GM13976 (cell line): Measurements from ENCODE around the gene MARCO.

Experiments
- DNase-seq: peaks from one replicate; pipeline ENCODE4 v3.0.0; 2012; ENCODE audit warnings: low spot score
- CTCF ChIP-seq: IDR thresholded peaks from 2 replicates; pipeline ENCODE4 v1.5.1; 2012; ENCODE audit warnings: borderline replicate concordance, mild to moderate bottlenecking; ENCODE audit not compliant: insufficient read depth; ENCODE audit errors: extremely low read depth, missing control alignments, control extremely low read depth
- in situ Hi-C: fragments of 300-500 bp; cut with MboI; formaldehyde crosslinking; loops from one replicate; pipeline ENCODE4 v1.12.0; 2022; ENCODE audit warnings: low sequenced_read_pairs, mixed read lengths, inconsistent platforms; ENCODE audit not compliant: unreplicated experiment

The MARCO gene

GRCh38 chr2:119008108-119008507 lies 66.1 kb downstream of the MARCO start:
- in situ Hi-C loops: no loop called here
- DNase-seq: no peak
- no peak for TF ChIP-seq CTCF

DNA sequence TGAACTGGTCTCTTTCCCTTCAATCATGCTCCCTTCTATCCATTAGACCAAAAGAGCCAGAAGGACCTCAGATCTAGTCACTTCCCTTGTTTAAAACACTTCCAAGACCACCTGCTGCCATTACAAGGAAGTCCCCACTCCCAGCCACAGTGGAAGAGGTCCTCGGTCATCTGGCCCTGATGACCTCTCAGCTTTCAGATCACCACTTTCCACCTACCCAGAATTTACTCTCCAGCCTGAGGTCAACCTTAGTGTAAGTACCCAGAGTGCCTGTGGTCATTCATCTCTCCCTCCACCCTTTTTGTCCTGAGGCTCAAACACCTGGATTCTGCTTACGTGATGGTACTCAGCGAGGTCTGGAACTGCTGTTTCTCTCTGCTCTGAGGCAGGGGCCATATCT lies 67.1 kb downstream of the MARCO start:
- in situ Hi-C loops: no loop called here
- no peak for TF ChIP-seq CTCF
- DNase-seq: no peak

DNA sequence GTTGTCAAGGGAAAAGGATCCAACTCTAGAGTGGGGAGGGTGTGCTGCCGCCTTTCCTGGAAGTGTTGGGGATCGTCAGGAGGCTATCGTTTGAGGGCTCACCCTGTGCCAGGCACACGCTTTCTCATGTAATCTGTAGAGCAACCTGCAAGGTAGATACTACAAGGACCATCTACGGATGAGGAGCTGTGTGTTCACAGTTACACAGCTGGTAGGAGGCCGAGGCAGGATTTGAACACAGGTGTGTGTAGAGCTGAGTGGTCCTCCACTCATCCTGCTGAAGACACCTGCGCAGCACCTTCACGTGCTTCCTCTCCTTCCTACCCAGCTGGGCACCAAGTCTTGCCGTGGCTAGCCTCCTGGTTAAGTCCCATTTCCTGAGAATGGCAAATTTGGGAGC lies 68.3 kb downstream of the MARCO start:
- in situ Hi-C loops: no loop called here
- no peak for TF ChIP-seq CTCF

DNA sequence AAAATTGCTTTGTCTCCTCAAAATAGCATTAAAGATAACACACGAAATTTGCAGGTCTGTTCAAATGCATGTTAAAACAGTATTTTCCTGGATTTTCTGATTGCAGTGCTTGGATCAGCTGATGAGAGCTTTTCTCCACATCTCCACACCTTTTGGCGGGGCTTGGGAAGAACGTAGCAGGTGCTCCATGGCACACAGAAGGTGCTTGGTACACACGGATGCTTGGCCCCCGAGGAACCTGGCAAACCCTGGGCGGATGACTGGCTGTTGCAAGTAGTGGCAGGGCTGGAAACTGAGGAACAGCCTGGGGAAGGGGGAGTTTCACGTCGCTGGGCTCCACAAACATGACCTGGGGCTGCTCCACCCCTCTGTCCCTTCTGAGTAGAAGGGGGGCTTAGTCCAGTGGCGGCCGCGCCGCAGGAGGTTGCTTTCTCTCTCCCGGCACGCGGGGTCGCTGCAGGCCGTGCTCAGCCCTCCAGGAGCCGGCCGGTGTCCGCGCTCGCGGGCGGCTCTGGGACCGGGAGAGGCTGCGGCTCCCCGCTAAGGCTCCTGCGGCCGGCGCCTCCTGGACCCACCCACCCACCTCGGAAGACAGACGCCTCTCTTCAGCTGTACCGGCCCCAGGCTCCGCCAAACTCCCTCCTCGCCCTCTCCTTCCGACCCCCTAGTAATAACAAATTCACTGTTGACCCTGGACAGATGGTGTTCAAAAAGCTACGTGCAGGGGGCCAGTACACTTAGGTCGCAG lies 69.3 kb downstream of the MARCO start:
- peak; percentile 51 for TF ChIP-seq CTCF
- peak; percentile 73 for DNase-seq
- in situ Hi-C loops: no loop called here

More for the DNA sequence above, 68.3 kb downstream of the MARCO start:
- DNase-seq: no peak

DNA sequence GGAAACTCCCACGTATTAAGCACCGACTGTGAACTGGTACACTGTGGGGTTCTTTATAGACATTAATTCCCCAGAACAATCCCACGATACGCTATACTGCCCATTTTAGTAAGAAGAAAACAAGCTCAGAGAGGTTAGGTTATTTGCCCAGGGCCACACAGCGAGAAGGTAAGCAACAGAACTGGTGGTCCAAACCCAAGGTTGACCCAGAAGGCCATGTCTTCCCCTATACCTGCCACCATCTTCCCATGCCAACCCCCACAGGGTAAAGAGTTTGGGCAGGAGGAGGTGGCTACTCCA lies 69.9 kb downstream of the MARCO start:
- no peak for DNase-seq
- TF ChIP-seq CTCF: no peak
- in situ Hi-C loops: no loop called here

GRCh38 chr2:119012345-119013301 lies 70.6 kb downstream of the MARCO start:
- TF ChIP-seq CTCF: no peak
- in situ Hi-C loops: no loop called here
- no peak for DNase-seq
